Measurements from ENCODE around the gene ADPRHL1. TPM values are rescaled to one million over a fixed set of nuclear protein-coding genes. Genes with fewer than 3 reads are reported as not detected.

ADPRHL1 gene
- total RNA-seq, 1 donor from 2014 or later = 2.6 TPM

DNA sequence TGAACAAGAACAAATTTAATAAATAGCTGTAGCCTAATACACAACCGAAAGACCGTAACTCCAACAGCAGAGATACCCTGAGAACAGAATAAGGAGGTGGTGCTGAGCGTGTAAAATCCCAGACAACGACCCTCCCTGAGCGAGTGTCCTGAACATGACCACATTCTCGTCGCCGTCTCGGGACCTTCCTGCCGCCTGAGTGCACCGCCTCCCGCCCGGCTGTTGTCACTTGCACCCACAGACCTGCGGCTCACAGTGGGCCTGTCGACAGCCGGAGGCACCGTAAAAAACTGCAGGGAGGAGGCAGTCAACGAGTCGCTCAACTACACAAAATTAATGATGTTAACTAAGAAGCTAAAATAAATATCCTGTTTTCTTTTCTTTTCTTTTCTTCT lies 53.5 kb downstream of the ADPRHL1 start:
- TF ChIP-seq, protein P1, sequence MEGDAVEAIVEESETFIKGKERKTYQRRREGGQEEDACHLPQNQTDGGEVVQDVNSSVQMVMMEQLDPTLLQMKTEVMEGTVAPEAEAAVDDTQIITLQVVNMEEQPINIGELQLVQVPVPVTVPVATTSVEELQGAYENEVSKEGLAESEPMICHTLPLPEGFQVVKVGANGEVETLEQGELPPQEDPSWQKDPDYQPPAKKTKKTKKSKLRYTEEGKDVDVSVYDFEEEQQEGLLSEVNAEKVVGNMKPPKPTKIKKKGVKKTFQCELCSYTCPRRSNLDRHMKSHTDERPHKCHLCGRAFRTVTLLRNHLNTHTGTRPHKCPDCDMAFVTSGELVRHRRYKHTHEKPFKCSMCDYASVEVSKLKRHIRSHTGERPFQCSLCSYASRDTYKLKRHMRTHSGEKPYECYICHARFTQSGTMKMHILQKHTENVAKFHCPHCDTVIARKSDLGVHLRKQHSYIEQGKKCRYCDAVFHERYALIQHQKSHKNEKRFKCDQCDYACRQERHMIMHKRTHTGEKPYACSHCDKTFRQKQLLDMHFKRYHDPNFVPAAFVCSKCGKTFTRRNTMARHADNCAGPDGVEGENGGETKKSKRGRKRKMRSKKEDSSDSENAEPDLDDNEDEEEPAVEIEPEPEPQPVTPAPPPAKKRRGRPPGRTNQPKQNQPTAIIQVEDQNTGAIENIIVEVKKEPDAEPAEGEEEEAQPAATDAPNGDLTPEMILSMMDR (IDR thresholded peaks at IDR 0.05) = no peak
- no peak overlapping the region for H3K4me3 Mint-ChIP-seq (ENCODE audit: unreplicated experiment)
- no peaks in the 10 kb centered on the region for H3K9me3 Mint-ChIP-seq (ENCODE audit: unreplicated experiment)
- H3K27ac Mint-ChIP-seq (ENCODE audit: unreplicated experiment) = peak overlapping the region; percentile 87
- no peaks in the 10 kb centered on the region for H3K27me3 Mint-ChIP-seq (ENCODE audit: unreplicated experiment)
- DNase-seq (ENCODE audit: extremely low spot score, unreplicated experiment) = no peak
- no peaks in the 10 kb centered on the region for H3K36me3 Mint-ChIP-seq (ENCODE audit: unreplicated experiment)
- peaks cover 37% of the 10 kb centered on the region for H3K4me1 Mint-ChIP-seq (ENCODE audit: unreplicated experiment)

- H3K27me3 Mint-ChIP-seq (ENCODE audit: unreplicated experiment) = no peaks in the 10 kb centered on the region
- H3K36me3 Mint-ChIP-seq (ENCODE audit: unreplicated experiment) = no peaks in the 10 kb centered on the region
- H3K27ac Mint-ChIP-seq (ENCODE audit: unreplicated experiment) = peak overlapping the region; percentile 87
- H3K4me3 Mint-ChIP-seq (ENCODE audit: unreplicated experiment) = no peak overlapping the region
- H3K4me1 Mint-ChIP-seq (ENCODE audit: unreplicated experiment) = peaks cover 37% of the 10 kb centered on the region
- TF ChIP-seq, protein P1 (IDR thresholded peaks at IDR 0.05) = no peak
- no peaks in the 10 kb centered on the region for H3K9me3 Mint-ChIP-seq (ENCODE audit: unreplicated experiment)
- DNase-seq (ENCODE audit: extremely low spot score, unreplicated experiment) = no peak
Observed at GRCh38 chr13:113398963-113399754, 54.1 kb downstream of the ADPRHL1 start.

DNA sequence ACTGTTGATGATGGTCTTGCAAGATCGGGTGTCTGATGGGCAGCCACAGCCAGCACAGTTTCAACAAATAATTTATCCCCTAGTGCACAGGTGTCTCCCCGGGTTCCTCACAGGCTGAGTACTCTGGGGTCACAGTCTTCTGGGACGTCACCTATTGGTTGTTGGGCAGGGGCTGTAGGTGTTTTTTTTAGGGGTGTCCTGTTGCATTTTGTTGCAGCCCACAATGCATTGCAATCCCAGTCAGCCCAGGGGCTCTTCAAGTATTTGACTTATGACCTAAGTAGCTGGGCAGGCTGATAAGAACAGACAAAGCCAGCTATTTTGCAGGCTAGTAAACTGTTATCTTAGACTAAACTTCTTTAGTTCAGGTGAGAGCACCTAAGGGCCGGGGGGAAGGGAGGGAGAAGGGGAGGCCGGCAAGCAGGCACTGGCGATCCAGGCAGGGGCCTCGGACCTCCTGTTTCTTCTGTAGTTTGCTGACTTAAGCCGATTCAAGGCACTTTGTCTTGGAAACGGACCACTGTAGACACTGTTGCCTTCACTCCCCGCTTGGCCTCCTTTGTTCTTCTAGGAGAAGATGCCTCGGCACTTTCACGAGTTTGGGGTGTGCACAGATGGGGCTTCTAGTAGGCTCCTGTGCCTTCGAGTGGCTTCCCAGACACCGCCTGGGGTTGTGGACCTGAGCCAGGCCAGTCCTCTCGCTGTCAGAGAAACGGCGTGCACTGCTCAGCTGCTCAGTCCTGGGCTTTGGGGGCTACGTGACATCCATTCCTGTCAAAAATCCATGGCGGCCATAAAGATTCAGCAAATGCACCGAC lies 55.5 kb downstream of the ADPRHL1 start:
- Mint-ChIP-seq H3K27ac (ENCODE audit: unreplicated experiment) (peak overlapping the region; percentile 87), H3K4me1 (ENCODE audit: unreplicated experiment) (peaks cover 41% of the 10 kb centered on the region), H3K4me3 (ENCODE audit: unreplicated experiment) (no peak overlapping the region), H3K36me3 (ENCODE audit: unreplicated experiment) (no peaks in the 10 kb centered on the region), H3K27me3 (ENCODE audit: unreplicated experiment) (no peaks in the 10 kb centered on the region), H3K9me3 (ENCODE audit: unreplicated experiment) (no peaks in the 10 kb centered on the region)
- DNase-seq (ENCODE audit: extremely low spot score, unreplicated experiment) = no peak
- TF ChIP-seq, protein P1 (IDR thresholded peaks at IDR 0.05) = no peak

GRCh38 chr13:113394339-113394640 lies 59.0 kb downstream of the ADPRHL1 start:
- TF ChIP-seq, protein P1 (IDR thresholded peaks at IDR 0.05) = peak; percentile 45
- DNase-seq (ENCODE audit: extremely low spot score, unreplicated experiment) = no peak
- peaks cover 17% of the 10 kb centered on the region for H3K4me1 Mint-ChIP-seq (ENCODE audit: unreplicated experiment)
- H3K27ac Mint-ChIP-seq (ENCODE audit: unreplicated experiment) = no peak overlapping the region
- no peaks in the 10 kb centered on the region for H3K27me3 Mint-ChIP-seq (ENCODE audit: unreplicated experiment)
- no peaks in the 10 kb centered on the region for H3K36me3 Mint-ChIP-seq (ENCODE audit: unreplicated experiment)
- H3K9me3 Mint-ChIP-seq (ENCODE audit: unreplicated experiment) = no peaks in the 10 kb centered on the region
- no peak overlapping the region for H3K4me3 Mint-ChIP-seq (ENCODE audit: unreplicated experiment)
